ENCODE results near the gene ASPHD2. TPM values are rescaled to one million over a fixed set of nuclear protein-coding genes. Genes with fewer than 3 reads are reported as not detected.

ASPHD2 gene
- total and polyA plus RNA-seq, 10 of the 15 experiments (the other 5 are each of a cell fraction or from before 2014, with no cell fraction given): 1.6 to 10.6 (median 5.2) TPM

DNA sequence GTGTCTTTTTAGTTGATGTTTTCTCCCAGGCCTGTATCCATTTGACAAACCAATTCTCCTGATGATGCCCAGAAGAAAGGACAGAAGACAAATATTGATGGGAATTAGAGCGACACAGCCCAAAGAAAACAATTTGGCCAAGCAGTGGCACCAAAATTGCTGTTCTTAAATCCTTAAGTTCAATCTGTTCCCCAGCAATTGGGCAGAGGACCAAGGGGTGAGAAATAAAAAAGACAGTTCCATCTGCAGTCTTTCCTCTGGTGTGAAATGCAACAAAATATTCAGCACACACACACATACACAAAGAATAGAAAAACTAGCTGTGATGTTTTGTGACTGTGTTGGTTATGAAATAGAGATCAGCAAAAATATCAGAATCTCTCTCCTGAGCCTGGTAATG is 38.0 kb upstream of the ASPHD2 start:
- BruUV-seq (replicated peaks): no TSS peak
- ATAC-seq (no peak), DNase-seq (ENCODE audit: low read depth, low spot score) (no peak), FAIRE-seq (no peak)
- TF ChIP-seq, protein P1, sequence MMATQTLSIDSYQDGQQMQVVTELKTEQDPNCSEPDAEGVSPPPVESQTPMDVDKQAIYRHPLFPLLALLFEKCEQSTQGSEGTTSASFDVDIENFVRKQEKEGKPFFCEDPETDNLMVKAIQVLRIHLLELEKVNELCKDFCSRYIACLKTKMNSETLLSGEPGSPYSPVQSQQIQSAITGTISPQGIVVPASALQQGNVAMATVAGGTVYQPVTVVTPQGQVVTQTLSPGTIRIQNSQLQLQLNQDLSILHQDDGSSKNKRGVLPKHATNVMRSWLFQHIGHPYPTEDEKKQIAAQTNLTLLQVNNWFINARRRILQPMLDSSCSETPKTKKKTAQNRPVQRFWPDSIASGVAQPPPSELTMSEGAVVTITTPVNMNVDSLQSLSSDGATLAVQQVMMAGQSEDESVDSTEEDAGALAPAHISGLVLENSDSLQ (IDR thresholded peaks at IDR 0.05): no peak
- Histone ChIP-seq H3K4me2 (ENCODE audit: control insufficient read depth, insufficient read depth) (no peak overlapping the region), H3K79me2 (ENCODE audit: control insufficient read depth, insufficient read depth, low read length) (no peaks in the 10 kb centered on the region), H3K9ac (ENCODE audit: control insufficient read depth, insufficient read depth, low read length) (no peak overlapping the region), H3K4me3 (no peak overlapping the region), H3K36me3 (ENCODE audit: control insufficient read depth in 2 of 2, insufficient read depth in 2 of 2, low read length in 1 of 2) (no peaks in the 10 kb centered on the region), H2AFZ (ENCODE audit: control insufficient read depth, low read depth, low read length) (no peak overlapping the region), H3K9me3 (replicated peaks; ENCODE audit: control insufficient read depth, insufficient read depth, low read length) (no peaks in the 10 kb centered on the region), H3K4me1 (ENCODE audit: control insufficient read depth, insufficient read depth, low read length) (no peaks in the 10 kb centered on the region), H3K27me3 (replicated peaks in 1 of 2; ENCODE audit: control insufficient read depth in 2 of 2, insufficient read depth in 2 of 2, low read length in 1 of 2) (no peaks in the 10 kb centered on the region; a peak in 2 of 4 replicates), H4K20me1 (ENCODE audit: control insufficient read depth, insufficient read depth) (no peaks in the 10 kb centered on the region), H3K27ac (ENCODE audit: control insufficient read depth, insufficient read depth) (no peak overlapping the region)
- ChIA-PET POLR2A (no interaction called here), RAD21 (ENCODE audit: unreplicated experiment) (no interaction called here), SMC1A (ENCODE audit: uncharacterized antibody, unreplicated experiment) (no interaction called here), CTCF (interaction anchor here (0.7 to 3.8 kb wide), 3 partner anchors 14 to 71 kb away, joined by 3 to 18 read pairs (median 6); no protein-coding TSS in a partner anchor)
- intact Hi-C loops (cut with micrococcal nuclease; ENCODE audit: unreplicated experiment): no loop called here
- in situ Hi-C loops (cut with MboI): no loop called here
- 60% methylated on average over 1 of the region's 1 CpG for WGBS (ENCODE audit: insufficient coverage, insufficient replicate concordance, low lambda C conversion rate, missing lambda C conversion rate)

DNA sequence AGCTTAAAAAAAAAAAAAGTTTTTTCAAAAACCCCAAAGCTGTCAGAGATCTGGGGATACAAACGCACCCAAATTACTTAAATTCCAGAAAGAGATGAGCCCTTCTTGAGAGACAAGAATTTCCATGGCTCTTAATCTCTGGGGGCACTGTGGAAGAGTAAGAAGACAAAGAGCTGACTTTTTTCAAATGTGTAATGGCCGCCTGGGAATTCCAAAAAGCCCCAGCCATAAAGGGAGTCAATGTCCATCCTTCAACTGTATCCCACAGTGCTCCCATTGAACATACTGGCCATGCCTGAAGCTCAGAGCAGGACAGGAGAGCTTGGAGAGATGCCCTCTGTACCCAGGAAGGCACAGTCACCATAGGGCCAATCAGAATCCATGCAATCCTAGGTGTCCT is 37.4 kb upstream of the ASPHD2 start:
- no peaks in the 10 kb centered on the region for H4K20me1 ChIP-seq (ENCODE audit: control insufficient read depth, insufficient read depth)
- no peaks in the 10 kb centered on the region for H3K79me2 ChIP-seq (ENCODE audit: control insufficient read depth, insufficient read depth, low read length)
- no peak overlapping the region for H3K9ac ChIP-seq (ENCODE audit: control insufficient read depth, insufficient read depth, low read length)
- CTCF ChIA-PET: interaction anchor here (0.7 to 3.8 kb wide), 3 partner anchors 13 to 70 kb away, joined by 3 to 18 read pairs (median 6); no protein-coding TSS in a partner anchor
- BruUV-seq (replicated peaks): no TSS peak
- no peaks in the 10 kb centered on the region for H3K9me3 ChIP-seq (replicated peaks; ENCODE audit: control insufficient read depth, insufficient read depth, low read length)
- no peak overlapping the region for H2AFZ ChIP-seq (ENCODE audit: control insufficient read depth, low read depth, low read length)
- SMC1A ChIA-PET (ENCODE audit: uncharacterized antibody, unreplicated experiment): interaction anchor here (1.2 to 1.4 kb wide), 2 partner anchors 27 to 71 kb away, joined by 4 to 6 read pairs; no protein-coding TSS in a partner anchor
- H3K4me1 ChIP-seq (ENCODE audit: control insufficient read depth, insufficient read depth, low read length): no peaks in the 10 kb centered on the region
- RAD21 ChIA-PET (ENCODE audit: unreplicated experiment): interaction anchor here (0.7 kb wide), 1 partner anchor 17 kb away, joined by 3 read pairs; no protein-coding TSS in a partner anchor
- H3K4me3 ChIP-seq: no peak overlapping the region
- WGBS (ENCODE audit: insufficient coverage, insufficient replicate concordance, low lambda C conversion rate, missing lambda C conversion rate): 35% methylated on average over 2 of the region's 2 CpGs
- ATAC-seq (no peak), FAIRE-seq (no peak), DNase-seq (ENCODE audit: low read depth, low spot score) (no peak)
- POLR2A ChIA-PET: interaction anchor here (0.6 kb wide), 1 partner anchor 9 kb away, joined by 4 read pairs; no protein-coding TSS in a partner anchor
- H3K27ac ChIP-seq (ENCODE audit: control insufficient read depth, insufficient read depth): no peak overlapping the region
- intact Hi-C loops (cut with micrococcal nuclease; ENCODE audit: unreplicated experiment) (no loop called here), in situ Hi-C loops (cut with MboI) (no loop called here)
- H3K4me2 ChIP-seq (ENCODE audit: control insufficient read depth, insufficient read depth): no peak overlapping the region
- no peaks in the 10 kb centered on the region for H3K36me3 ChIP-seq (ENCODE audit: control insufficient read depth in 2 of 2, insufficient read depth in 2 of 2, low read length in 1 of 2)
- no peaks in the 10 kb centered on the region; a peak in 2 of 4 replicates for H3K27me3 ChIP-seq (replicated peaks in 1 of 2; ENCODE audit: control insufficient read depth in 2 of 2, insufficient read depth in 2 of 2, low read length in 1 of 2)
- TF ChIP-seq HDAC2 (IDR thresholded peaks at IDR 0.05) (no peak), ZSCAN29 (IDR thresholded peaks at IDR 0.05) (no peak), RELA (IDR thresholded peaks at IDR 0.05; ENCODE audit: borderline replicate concordance, partially characterized antibody) (no peak), PML (IDR thresholded peaks at IDR 0.05; ENCODE audit: low read length) (no peak), NR2C2 (IDR thresholded peaks at IDR 0.05; ENCODE audit: borderline replicate concordance, control insufficient read depth, insufficient read length, low read depth) (no peak), STAT3 (IDR thresholded peaks at IDR 0.05; ENCODE audit: low read depth, low read length) (no peak), SMC3 (IDR thresholded peaks at IDR 0.05; ENCODE audit: borderline replicate concordance, low read length) (no peak)
- TF ChIP-seq, protein P2, sequence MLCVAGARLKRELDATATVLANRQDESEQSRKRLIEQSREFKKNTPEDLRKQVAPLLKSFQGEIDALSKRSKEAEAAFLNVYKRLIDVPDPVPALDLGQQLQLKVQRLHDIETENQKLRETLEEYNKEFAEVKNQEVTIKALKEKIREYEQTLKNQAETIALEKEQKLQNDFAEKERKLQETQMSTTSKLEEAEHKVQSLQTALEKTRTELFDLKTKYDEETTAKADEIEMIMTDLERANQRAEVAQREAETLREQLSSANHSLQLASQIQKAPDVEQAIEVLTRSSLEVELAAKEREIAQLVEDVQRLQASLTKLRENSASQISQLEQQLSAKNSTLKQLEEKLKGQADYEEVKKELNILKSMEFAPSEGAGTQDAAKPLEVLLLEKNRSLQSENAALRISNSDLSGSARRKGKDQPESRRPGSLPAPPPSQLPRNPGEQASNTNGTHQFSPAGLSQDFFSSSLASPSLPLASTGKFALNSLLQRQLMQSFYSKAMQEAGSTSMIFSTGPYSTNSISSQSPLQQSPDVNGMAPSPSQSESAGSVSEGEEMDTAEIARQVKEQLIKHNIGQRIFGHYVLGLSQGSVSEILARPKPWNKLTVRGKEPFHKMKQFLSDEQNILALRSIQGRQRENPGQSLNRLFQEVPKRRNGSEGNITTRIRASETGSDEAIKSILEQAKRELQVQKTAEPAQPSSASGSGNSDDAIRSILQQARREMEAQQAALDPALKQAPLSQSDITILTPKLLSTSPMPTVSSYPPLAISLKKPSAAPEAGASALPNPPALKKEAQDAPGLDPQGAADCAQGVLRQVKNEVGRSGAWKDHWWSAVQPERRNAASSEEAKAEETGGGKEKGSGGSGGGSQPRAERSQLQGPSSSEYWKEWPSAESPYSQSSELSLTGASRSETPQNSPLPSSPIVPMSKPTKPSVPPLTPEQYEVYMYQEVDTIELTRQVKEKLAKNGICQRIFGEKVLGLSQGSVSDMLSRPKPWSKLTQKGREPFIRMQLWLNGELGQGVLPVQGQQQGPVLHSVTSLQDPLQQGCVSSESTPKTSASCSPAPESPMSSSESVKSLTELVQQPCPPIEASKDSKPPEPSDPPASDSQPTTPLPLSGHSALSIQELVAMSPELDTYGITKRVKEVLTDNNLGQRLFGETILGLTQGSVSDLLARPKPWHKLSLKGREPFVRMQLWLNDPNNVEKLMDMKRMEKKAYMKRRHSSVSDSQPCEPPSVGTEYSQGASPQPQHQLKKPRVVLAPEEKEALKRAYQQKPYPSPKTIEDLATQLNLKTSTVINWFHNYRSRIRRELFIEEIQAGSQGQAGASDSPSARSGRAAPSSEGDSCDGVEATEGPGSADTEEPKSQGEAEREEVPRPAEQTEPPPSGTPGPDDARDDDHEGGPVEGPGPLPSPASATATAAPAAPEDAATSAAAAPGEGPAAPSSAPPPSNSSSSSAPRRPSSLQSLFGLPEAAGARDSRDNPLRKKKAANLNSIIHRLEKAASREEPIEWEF (IDR thresholded peaks at IDR 0.05; ENCODE audit: insufficient replicate concordance, low read depth, low read length): no peak
- TF ChIP-seq, protein P3, sequence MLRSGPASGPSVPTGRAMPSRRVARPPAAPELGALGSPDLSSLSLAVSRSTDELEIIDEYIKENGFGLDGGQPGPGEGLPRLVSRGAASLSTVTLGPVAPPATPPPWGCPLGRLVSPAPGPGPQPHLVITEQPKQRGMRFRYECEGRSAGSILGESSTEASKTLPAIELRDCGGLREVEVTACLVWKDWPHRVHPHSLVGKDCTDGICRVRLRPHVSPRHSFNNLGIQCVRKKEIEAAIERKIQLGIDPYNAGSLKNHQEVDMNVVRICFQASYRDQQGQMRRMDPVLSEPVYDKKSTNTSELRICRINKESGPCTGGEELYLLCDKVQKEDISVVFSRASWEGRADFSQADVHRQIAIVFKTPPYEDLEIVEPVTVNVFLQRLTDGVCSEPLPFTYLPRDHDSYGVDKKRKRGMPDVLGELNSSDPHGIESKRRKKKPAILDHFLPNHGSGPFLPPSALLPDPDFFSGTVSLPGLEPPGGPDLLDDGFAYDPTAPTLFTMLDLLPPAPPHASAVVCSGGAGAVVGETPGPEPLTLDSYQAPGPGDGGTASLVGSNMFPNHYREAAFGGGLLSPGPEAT (IDR thresholded peaks at IDR 0.05; ENCODE audit: low read depth): no peak
